NCI-H146 (cell line): ENCODE results near the gene CCDC63.

Source experiments
- DNase-seq: peaks from one replicate; lab custom pipeline; 2025; lab: John Stamatoyannopoulos, UW

The CCDC63 gene

DNA sequence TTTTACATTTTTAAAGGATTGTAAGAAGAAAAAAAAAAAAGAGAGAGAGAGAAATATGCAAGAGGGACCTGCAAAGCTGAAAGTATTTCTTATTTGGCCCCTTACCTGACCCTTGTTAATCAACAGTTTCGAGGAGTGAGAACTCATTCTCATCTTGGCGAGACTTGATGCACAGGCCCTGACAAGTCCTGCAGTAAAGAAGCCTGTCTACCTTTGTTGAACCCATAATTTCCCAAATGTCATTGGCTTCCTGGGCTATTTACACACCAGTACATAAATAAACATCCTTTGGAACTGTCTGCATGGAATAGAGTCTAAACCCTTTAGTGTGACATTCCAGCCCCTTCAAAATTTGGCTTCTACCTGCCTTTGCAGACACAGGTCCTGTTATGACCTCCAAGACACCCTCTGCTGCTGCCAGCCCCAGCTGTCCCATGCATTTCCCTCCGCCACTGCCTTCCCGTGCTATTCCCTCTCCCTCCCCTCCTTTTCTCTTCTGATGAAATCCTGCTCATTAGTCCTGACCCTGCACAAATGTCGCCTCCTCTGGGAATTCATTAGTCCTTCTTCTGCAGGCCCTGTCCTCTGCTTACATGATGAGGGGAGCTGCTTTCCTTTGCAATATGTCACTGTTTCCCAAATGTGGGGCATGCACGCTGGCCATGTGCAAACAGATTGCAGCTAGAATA is 38.5 kb downstream of the CCDC63 start:
- no peak for DNase-seq

DNA sequence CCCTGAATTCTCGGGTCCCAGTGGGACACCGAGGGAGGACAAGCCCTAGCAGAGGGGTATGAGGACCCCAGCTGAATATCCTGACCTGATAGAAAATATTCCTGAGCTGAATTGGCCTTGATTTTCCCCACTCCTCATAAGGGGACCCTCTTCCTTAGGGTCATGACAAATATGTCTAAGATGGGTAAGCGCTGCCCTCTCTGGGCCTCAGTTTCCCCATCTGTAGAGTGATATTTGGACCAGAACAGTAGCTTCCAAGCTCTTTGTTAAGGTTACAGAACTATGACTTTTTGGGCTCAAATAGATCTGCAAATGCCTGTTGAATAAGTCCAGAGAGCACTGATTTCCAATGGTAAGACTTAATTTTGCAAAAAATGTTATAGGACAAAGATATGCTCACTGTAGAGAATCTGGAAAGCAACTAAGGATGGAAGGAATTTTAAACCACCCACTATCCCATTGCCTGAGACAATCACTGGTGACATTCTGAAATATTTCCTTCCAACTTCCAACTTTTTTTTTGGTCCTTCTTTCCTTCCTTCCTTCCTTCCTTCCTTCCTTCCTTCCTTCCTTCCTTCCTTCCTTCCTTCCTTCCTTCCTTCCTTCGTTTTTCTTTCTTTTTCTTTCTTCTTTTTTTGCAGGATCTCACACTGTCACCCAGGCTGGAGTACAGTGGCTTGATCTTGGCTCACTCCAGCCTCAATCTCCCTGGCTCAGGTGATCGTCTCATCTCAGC is 41.6 kb downstream of the CCDC63 start:
- DNase-seq: no peak

GRCh38 chr12:110889361-110889760 is 42.6 kb downstream of the CCDC63 start:
- DNase-seq: no peak

DNA sequence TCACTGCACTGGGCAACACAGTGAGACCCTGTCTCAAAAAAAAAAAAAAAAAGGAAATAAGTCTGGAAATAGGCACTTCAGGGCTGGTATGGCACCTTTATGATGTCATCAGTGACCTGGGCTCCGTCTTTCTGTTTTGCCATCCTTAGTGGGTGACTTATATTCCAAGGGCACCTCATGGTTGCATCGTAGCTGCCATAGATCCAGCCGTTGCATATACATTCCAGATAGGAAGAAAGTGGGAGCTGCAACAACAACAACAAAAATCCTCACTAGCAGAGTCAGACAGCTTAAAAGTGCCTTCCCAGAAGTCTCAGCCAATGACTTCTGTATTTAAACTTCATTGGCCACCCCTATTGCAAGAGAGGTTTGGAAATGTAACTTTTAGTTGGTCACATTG is 47.2 kb downstream of the CCDC63 start:
- DNase-seq: no peak

DNA sequence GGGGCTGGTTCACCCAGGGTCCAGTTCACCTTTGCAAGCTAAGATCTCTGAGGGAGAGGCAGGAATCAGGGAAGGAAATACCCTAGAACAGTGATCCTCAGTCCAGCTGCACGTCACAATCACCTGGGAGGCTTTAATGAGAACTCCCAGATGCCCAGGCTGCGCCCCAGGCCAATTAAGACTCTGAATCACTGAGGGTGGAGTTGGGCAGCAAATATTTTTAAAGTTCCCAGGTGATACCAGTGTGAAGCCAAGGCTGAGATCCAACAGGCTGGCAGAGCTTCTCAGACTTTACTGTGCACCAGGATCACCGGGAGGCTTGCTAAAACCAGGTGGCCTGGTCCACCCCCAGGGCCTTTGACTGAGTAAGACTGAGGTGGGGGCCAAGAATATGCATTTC is 49.8 kb downstream of the CCDC63 start:
- no peak for DNase-seq

GRCh38 chr12:110901401-110901800 is 54.6 kb downstream of the CCDC63 start:
- no peak for DNase-seq

DNA sequence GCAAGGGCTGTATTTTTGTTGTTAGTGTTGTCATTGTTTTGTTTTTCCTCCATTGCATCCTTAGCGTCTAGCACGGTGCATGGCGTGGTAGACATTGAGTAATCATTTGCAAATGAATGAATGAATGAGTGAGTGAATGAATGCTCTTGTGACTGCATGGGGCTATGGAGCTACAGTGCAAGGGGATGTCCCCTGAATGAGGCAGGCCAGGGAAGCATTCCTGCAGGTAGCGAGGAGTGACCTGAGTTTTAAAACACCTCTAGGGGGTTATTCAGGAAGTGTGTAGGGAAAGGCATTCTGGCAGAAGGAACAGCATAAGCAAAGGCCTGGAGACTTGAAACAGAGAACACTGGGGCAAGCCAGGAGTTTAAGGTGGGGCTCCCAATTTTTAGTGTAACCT is 56.7 kb downstream of the CCDC63 start:
- no peak for DNase-seq

- no peak for DNase-seq
Measured at GRCh38 chr12:110906083-110906482, 59.3 kb downstream of the CCDC63 start.

DNA sequence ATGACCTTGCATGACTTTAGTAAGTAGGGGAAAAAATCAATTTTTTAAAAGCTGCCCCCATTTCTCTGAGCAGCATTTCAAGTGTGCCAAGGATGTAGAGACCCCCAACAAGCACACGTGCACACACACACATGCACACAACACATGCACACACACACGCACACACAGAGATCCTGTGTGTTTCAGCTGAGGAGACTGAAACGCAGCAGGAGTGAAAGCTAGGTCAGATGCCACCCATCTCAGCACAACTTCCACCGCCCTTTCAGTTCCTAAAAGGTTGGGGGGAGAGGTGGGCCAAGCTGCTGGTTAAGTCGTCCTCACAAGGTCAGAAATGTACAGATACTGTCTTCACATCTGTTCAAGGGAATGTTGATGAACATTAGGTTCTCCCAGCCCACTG is 59.7 kb downstream of the CCDC63 start:
- DNase-seq: no peak

DNA sequence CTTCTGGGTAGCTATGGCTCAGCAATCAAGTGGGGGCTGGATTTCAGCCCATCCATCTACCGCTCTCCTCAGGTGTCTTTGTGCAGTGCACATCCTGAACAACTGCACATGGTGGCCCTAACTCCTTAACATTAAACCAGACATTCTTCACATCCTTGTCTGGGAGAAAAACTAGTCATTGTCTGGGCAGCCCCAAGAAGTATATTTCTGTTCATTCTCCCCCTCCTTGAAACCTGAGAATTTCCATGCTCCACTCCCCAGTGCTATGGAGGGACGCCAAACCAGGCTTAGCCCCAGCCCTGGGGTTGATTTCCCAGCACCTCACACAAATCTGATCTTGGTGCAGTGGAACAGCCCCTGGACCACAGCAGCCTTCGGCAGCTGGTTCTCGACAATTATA is 60.2 kb downstream of the CCDC63 start:
- no peak for DNase-seq

GRCh38 chr12:110907583-110907982 is 60.8 kb downstream of the CCDC63 start:
- no peak for DNase-seq

DNA sequence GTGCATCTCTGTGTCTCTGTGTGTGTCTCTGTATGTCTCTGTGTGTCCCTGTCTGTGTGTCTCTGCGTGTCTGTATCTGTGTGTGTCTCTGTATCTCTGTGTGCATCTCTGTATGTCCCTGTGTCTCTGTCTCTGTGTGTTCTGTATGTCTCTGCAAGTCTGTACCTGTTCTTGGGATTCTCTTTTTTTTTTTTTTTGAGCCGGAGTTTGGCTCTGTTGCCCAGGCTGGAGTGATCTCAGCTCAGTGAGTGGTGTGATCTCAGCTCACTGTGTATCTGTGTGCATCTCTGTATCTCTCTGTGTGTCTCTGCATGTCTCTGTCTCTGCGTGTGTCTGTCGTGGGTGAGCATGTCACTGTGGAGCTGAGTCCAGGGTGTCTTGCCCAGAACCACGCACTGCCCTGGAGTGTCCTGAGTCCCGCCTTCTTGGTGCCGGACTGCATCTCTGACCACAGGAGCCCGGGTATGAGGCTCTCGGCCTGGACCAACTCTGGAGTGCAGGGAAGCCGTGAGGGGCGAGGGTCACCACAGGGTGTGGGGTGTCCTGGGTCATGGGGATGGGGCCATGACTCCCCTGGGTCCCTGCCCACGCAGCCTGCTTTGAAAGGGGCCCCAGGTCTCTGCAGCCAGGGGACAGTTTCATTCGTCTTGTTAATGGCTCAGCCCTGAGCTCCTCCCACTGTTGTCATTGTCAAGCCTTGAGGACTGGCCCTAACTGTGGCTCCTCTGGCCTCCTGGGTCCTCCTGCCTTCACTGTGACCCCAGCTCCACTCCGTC is 61.8 kb downstream of the CCDC63 start:
- DNase-seq: no peak

- DNase-seq: no peak
Measured at GRCh38 chr12:110912263-110912662, 65.5 kb downstream of the CCDC63 start.

GRCh38 chr12:110913119-110914056 is 66.6 kb downstream of the CCDC63 start:
- DNase-seq: no peak

DNA sequence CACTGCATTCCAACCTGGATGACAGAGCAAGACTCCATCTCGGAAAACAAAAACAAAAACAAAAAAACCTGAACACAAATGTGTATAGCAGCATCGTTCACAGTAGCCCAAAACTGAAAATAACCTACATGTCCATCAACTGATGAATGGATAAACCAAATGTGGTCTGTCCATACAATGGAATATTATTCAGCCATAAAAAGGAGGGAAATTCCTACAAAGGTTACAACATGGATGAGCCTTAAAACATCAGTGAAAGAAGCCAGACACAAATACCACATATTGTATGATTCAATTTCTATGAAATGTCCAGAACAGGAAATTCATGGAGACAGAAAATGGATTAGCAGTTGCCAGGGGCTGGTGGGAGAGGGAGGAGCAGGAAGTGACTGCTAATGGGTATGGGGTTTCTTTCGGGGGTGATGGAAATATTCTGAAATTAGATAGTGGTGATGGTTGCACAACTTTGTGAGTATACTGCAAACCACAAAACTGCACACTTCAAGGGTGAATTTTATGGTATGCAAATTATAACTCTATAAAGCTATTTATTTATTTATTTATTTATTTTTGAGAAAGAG is 69.6 kb downstream of the CCDC63 start:
- DNase-seq: no peak

DNA sequence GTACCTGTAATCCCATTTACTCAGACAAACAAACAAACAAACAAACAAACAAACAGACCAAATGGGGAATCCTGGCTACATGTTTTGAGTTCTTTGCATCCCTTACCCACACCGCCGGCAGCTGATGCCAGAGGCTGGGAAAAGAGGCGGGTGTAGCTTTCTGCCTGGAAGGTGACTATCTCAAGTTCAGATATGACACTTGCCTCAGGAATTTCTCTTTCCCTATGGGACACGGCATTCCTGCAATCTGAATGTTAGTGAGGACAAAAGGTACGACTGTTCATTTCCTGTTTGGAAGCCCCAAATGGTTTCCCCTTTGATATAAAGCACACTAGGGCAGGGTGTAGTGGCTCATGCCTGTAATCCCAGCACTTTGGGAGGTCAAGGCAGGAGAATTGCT is 70.7 kb downstream of the CCDC63 start:
- DNase-seq: no peak

GRCh38 chr12:110917961-110918360 is 71.2 kb downstream of the CCDC63 start:
- DNase-seq: no peak

GRCh38 chr12:110919720-110920119 is 72.9 kb downstream of the CCDC63 start:
- no peak for DNase-seq

GRCh38 chr12:110920324-110920910 is 73.6 kb downstream of the CCDC63 start, which contains the start of gene MYL2:
Gene MYL2, minus strand, starts transcription at chr12:110920579. Its CDS starts 50 bp downstream, at chr12:110920529.
- DNase-seq: no peak

DNA sequence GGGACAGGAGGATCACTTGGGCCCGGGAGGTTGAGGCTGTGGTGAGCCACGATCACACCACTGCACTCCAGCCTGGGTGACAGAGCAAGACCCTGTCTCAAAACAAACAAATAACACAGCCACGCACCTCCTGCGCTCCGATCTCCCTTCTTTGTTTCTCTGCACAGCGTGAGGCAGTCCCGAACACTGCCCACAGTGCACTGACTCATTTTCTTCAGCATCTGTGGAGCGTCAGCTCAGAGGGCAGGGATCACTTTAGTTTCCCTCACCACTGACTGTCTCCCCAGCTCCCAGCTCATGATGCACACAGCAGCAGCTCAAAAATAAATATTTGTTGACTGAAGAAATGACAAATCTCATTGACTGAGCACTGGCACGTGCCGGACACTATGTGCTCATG is 74.5 kb downstream of the CCDC63 start:
- DNase-seq: no peak

GRCh38 chr12:110922652-110923051 is 75.9 kb downstream of the CCDC63 start:
- DNase-seq: no peak
